Measurements from ENCODE around the gene APEX1.

APEX1 gene

GRCh38 chr14:20454516-20455354, at the start of gene APEX1, which contains the start of gene OSGEP:
Gene APEX1 (plus strand): TSS chr14:20455226. CDS start chr14:20455646, 420 bp downstream.
Gene OSGEP (minus strand): TSS chr14:20454812. CDS start chr14:20454683, 129 bp downstream.
- peak; percentile 98 to 99 for DNase-seq

GRCh38 chr14:20409226-20409625, 45.8 kb upstream of the APEX1 start:
- no peak for DNase-seq

GRCh38 chr14:20412411-20412810, 42.6 kb upstream of the APEX1 start:
- no peak for DNase-seq

- DNase-seq = peak; percentile 77 to 79
Observed at GRCh38 chr14:20412876-20413743, 41.9 kb upstream of the APEX1 start, which contains the start of gene TEP1. Gene TEP1 (minus strand): TSS chr14:20413501. CDS start chr14:20408439, 5,062 bp downstream.

DNA sequence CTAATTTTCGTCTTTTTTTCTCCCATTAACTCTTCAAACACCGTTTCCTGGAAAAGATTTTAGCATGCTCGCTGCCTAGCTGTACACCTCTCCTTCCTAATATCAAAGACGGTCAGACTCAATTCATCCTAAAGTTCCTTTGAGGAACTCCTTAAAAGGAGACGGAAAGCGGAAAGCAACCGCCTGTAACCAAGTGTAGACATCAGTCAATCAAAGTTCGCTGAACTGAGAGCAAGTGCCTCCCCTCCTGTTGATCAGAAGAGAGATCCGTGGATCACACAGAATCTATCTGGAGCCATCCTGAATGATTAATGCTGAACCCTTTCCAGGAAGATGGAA, 41.3 kb upstream of the APEX1 start:
- DNase-seq = no peak

DNA sequence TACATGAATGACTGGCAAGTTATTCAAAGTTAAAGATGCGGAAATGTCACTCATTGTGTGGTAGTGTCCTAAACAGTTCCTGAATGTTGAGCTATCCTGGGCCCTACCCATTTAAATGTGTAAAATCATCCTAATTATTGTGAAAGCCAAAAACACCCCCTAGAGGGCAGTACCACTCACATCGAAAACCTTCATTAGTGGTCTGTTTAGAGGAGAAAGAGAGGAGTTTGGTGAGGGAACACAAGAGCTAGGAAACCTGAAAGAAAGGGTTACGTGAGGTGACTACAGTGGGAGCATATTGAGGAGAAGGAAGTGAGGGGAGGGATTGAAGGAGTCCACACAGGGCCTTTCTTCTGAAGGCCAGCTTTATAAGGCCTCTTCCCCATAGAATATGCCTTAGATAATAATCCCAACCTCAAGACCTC, 39.2 kb upstream of the APEX1 start:
- peak; percentile 16 to 52 for DNase-seq

DNA sequence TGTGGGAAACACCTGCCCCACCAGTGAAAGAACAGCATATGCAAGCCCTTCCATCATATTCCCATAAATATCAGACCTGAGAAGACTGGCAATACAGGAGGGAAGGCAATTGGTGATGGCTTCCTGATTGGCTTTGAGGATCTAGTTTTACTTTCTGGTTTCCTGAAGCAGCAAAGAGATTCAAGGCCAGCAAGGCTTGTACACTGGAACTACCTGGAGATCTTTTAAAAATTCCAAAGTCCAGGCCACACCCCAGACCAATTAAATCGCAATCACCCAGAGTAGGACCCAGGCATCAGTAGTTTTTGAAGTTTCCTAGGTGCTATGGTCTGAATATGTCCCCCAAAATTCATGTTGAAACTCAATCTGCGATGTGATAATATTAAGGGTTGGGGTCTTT, 38.8 kb upstream of the APEX1 start:
- no peak for DNase-seq

DNA sequence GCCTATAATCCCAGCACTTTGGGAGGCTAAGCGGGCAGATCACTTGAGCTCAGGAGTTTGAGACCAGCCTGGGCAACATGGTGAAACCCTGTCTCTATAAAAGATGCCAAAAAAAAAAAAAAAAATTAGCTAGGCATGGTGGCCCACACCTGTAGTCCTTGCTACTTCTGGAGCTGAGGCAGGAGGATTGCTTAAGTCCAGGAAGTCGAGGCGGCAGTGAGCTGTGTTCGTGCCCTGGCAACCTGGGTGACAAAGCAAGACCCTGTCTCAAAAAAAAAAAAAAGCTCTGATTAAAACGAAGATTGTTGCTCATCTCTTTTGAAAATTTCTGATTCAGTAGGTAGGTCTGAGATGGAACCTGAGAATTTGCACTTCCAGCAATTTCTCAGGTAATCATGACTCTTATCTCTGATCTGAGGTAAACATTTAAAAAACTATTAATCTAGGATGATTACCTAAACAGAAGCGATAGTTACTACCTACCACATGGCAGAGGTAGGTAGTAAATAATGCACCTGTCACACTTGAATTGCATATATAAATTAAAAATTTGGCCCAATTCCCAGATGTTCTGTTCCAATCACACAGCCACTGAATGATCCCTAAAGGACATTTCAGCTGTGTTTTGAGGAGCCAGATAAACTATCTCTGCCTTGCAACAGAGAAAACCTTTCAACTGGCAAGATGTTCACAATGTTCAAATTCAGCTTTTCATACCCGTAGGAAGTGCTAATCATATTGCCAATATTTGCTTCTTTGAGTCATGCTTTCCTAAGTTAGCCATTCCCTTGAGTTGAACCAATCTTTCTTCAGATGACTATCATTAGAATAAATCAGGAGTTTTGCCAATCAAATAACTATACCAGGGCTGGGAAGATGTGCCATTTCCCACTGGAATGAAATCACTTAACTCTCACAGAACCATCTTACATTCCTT, 37.5 kb upstream of the APEX1 start:
- DNase-seq = peak; percentile 29 to 61

- no peak for DNase-seq
Observed at GRCh38 chr14:20418501-20418909, 36.5 kb upstream of the APEX1 start.

DNA sequence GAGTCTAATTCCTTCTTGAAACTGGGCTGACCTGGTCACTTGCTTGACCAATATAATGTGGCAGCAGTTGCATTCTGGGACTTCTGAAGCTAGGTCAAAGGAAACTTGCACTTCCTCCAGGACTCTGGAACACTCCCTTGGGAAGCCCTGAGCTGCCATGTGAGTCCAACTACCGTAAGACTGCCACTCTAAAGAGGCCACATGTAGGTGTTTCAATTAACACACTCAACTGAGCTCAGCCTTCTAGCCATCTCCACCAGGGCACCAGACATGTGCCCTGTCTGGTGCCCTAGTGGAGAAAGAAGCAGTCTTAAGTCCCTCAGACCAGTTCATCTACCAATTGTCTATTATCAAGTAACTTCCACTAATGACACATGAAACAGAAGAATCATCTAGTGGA, 35.6 kb upstream of the APEX1 start:
- DNase-seq = no peak

- DNase-seq = no peak
Observed at GRCh38 chr14:20421267-20421666, 33.8 kb upstream of the APEX1 start.

DNA sequence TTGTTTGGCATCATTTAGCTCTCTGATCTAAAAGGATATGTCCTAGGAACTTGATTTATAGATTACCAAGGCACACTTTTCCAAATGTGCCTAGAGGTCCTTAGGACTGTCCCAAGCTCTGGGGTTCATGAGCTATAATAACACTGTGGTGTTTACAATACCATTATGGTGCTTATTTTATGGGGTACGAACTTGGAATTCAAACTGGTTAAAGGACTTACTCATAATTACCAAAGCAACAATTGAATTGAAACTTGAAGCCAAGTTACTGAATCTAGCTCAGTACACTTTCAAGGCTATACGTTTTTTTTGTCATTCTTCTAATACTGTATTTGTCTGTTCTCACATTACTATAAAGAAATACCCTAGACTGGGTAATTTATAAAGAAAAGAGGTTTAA, 32.1 kb upstream of the APEX1 start:
- DNase-seq = no peak

DNA sequence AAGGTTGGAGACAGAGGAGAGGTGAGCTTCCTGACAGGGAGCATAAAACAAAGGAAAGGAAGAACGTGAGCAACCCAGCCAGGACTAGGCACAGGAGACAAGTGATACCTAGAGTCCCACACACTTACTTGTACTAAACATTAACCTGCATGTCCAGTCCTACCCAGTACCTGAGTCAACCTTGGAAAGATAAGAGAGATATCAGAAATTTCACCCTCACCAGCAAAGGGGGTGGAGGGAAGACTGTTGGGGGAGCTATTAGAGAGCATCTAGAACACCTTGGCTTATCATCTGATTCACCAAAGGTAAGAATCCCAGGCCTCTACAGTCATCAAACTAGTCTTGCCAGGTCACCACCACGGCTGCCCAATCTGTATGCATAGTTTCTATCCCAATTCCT, 30.2 kb upstream of the APEX1 start:
- no peak for DNase-seq

DNA sequence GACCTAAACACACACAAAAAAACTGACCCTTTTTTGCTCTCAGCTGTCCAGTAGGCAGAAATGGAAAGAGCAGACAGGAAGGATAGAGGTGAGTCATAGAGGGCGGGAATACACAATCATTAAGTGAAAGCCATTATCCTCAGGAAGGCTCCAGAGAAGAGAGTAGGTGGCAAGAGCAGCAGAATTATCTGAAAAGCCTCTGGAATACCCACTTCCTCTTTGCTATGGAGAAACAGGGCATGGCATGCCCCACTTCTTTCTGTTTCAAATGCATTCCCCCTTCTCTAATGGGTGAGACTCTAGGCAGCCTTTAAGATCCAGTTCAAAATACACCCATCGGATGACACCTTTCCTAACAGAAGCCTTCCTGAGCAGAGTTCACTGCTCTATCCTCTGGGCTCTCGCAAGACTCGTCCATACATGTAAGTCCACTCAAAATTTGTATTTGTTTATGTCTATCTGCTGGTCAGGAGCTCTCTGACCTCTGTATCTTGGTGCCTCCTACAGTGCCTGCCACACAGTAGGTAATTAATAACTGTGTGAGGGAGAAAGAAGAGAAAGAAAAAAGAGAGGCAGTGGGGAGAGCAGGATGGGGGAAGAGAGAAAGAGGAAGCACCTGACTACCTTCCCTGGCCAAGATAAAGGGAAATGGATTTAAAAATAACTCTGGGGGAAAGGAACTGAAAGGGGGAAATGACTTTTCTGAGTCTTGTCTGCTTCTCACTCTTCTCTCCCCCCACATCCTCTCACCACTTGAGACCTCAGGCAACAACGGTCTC, 27.6 kb upstream of the APEX1 start:
- peak in 1 of 2 experiments; percentile 6 for DNase-seq

GRCh38 chr14:20428010-20428365, 27.0 kb upstream of the APEX1 start:
- DNase-seq = no peak

DNA sequence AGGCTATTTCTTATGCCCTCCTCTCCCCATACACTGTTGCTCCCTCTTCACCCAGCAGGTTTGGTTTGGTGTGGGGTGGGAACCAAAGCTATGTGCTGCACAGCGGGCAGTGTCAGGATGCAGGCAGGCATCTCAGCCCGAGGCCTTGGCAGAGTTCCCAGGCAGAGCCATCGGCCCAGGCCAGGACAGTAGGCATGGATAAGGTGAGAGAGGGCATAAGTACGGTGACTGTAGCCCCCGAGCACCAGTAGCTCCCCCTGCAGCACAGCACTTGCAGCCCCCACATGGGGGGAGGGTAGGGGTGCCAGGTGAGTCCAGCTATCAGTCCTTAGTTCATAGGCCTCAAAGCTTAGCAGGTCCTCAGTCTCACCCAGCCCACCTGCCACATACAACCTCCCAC, 26.2 kb upstream of the APEX1 start:
- no peak for DNase-seq

DNA sequence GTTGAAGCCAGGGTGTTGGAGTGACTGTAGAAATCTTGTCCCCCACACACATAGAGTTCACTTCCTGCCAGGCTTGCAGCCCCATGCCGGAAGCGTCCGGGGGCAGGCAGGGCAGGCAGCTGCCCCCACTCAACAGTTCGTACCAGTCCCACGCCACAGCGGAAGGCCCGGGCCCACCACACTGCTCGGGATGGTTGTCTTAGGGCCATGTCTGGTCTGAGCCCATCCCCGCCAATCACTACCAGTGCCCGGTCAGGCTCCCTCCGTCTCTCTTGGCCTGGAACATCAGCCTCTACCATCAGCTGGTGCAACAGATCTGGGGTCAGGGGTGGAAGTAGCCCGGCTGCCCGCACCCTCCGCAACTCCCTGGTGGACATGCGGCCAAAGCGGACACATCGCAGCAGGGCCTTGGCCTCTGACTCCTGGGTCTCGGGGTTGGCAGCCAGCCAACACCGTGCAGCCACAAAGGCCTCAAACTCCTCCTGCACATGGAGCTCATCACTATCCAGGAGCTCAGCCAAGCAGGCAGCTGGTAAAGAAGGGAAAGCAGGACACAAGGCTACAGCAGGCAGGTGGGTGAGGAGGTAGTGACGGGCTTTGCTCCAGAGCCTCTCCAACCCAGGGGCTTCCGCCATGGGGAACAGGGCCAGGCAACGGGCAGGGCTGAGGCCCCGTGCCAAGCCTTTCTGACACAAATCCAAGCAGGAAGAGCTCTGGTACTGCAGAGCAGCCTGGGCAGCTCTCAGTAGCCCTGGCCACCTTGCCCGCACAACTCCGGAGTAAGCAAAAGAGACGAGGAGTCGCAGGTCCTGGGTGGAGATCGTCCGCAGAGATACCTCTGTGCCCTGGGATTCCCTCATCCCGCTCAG, 25.0 kb upstream of the APEX1 start:
- DNase-seq = no peak

- no peak for DNase-seq
Observed at GRCh38 chr14:20434701-20435581, 20.1 kb upstream of the APEX1 start.

DNA sequence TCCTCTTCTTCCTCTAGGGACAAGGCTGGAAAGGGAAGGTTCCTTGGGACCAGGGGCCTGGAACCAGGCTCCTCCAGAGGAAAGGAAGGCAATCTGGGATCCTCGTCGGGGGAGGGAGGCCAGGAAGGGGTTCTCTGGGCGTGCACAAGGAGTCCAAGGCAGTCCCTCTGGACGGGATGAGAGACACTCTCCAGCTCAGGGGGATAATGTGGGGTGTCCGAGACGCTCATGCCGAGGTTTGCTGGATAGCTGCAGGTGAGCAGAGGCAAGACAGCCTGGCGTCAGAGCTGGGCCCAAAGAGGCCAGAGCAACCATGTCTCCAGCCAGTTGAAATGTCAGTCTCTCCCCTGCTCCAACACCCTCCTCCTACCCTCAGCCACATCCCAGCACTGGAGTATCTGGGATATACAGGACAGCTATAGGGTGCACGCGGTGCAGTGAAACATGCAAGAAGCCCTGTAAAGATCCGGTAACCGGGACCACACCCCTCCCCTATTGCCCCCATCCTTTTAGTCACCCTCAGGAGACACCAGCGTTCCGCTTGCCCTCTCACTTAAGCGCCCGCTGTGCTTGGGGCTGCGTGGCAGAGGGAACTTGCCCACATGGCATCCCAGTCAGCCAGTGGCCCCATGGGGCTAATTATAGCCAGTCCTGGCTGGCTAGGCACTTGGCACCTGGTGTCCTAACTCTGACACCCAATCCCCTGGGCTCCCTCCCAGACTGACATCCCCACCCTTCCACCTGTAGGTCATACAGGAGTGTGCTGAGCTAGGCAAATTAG, 19.3 kb upstream of the APEX1 start, which contains the start of gene KLHL33:
KLHL33 (minus strand) TSS at position 585 of the 781 bp plus-strand sequence; CDS start at position 230, 355 bp downstream.
- no peak for DNase-seq

Data from NCI-H2081 (cell line).